K562 (cell line): ENCODE results near the gene CEP295NL. TPM values are rescaled to one million over a fixed set of nuclear protein-coding genes. Genes with fewer than 3 reads are reported as not detected.

ENCODE experiments used
- ATAC-seq: fragments of 200-7000 bp; cut with Tn5 transposase; 3 replicates; pipeline ENCODE4 v1.9.1; 2020; ENCODE audit warnings: moderate library complexity
- BruUV-seq: library from RNA; stranded (reverse); fragments of 400-500 nt; replicated peaks from 2 replicates; lab custom pipeline; 2021; lab: Mats Ljungman, UMichigan
- CTCF ChIA-PET: fragments of 300-600 bp; formaldehyde crosslinking; extraction: SDS; loops from one replicate; lab custom pipeline; 2021; ENCODE audit warnings: low intra/inter-chr PET ratio; lab: Yijun Ruan, JAX
- POLR2A ChIA-PET: fragments of 300-600, 350-650 bp; sonication (Branson Sonifier 250); formaldehyde crosslinking; extraction: SDS; loops from one replicate; lab custom pipeline; 2021; ENCODE audit warnings: antibody characterized with exemption, inconsistent platforms; lab: Yijun Ruan, JAX
- DNase-seq, 4 experiments: peaks; one replicate each; pipeline versions ENCODE4 v3.0.0 to v3.0.0-alpha.2; 2011 to 2018; ENCODE audit warnings: low spot score in 3 of 4, mixed read lengths in 3 of 4; ENCODE audit errors: extremely low read depth in 1 of 4
- FAIRE-seq: peaks from 2 replicates; lab custom pipeline; 2011; peaks lifted over from hg19 to GRCh38; lab: Jason Lieb, UNC
- H2AFZ ChIP-seq: 2 replicates; pipeline ENCODE4 v1.6.0; 2011; ENCODE audit warnings: low read depth, low read length, control low read depth, inconsistent platforms
- H3K27ac ChIP-seq: fragments of 200-600 bp; 3 replicates; pipeline ENCODE4 v1.8.0; 2011; ENCODE audit warnings: low read depth, mild to moderate bottlenecking, control low read depth, inconsistent platforms, low read length, moderate library complexity, mixed read lengths; ENCODE audit errors: extremely low read depth
- H3K27me3 ChIP-seq, 2 experiments: fragments of 300-600 bp in 1 of 2; 2 replicates in 1 of 2; 3 replicates in 1 of 2; pipeline versions ENCODE4 v1.6.0 to v1.8.0; 2011; ENCODE audit warnings: inconsistent platforms in 2 of 2, low read length in 2 of 2, mild to moderate bottlenecking in 1 of 2, mixed read lengths in 1 of 2, moderate library complexity in 1 of 2; ENCODE audit not compliant: control insufficient read depth in 2 of 2, insufficient read depth in 2 of 2
- H3K36me3 ChIP-seq: fragments of 300-600 bp; 3 replicates; pipeline ENCODE4 v1.8.0; 2011; ENCODE audit warnings: mild to moderate bottlenecking, low read length, inconsistent platforms; ENCODE audit not compliant: control insufficient read depth, insufficient read depth
- H3K4me1 ChIP-seq, 2 experiments: fragments of 200-600 bp in 1 of 2; replicated peaks in 1 of 2; 2 replicates in 1 of 2; 3 replicates in 1 of 2; pipeline versions ENCODE4 v1.5.1 to v1.8.0; 2011; ENCODE audit warnings: inconsistent platforms in 2 of 2, low read length in 2 of 2, mild to moderate bottlenecking in 1 of 2, mixed read lengths in 1 of 2, moderate library complexity in 1 of 2; ENCODE audit not compliant: control insufficient read depth in 2 of 2, insufficient read depth in 2 of 2
- H3K4me2 ChIP-seq: 2 replicates; pipeline ENCODE4 v1.6.1; 2011; ENCODE audit warnings: low read length, control low read depth, inconsistent platforms, mixed read lengths; ENCODE audit not compliant: insufficient read depth
- H3K4me3 ChIP-seq: fragments of 200-600 bp; sonication (generic), shearing (Covaris generic); 2 replicates; pipeline ENCODE4 v1.5.1; 2016; ENCODE audit warnings: control low read depth, inconsistent platforms
- H3K79me2 ChIP-seq: fragments of 200-600 bp; 3 replicates; pipeline ENCODE4 v1.8.0; 2011; ENCODE audit warnings: low read length, inconsistent platforms; ENCODE audit not compliant: control insufficient read depth, insufficient read depth
- H3K9ac ChIP-seq, 2 experiments: 2 replicates each; pipeline versions ENCODE4 v1.6.0 to v1.6.1; 2011; ENCODE audit warnings: low read depth in 2 of 2, low read length in 2 of 2, control low read depth in 1 of 2, inconsistent platforms in 1 of 2, mild to moderate bottlenecking in 1 of 2, mixed read lengths in 1 of 2; ENCODE audit not compliant: insufficient read depth in 1 of 2
- H3K9me1 ChIP-seq: one replicate; pipeline ENCODE4 v1.6.0; 2011; ENCODE audit warnings: inconsistent platforms, mild to moderate bottlenecking, low read length, moderate library complexity; ENCODE audit not compliant: control insufficient read depth, insufficient read depth
- H3K9me3 ChIP-seq: replicated peaks from 2 replicates; pipeline ENCODE4 v1.5.1; 2011; ENCODE audit warnings: low read depth, low read length, inconsistent platforms; ENCODE audit not compliant: control insufficient read depth, insufficient read depth
- H4K20me1 ChIP-seq: replicated peaks from 2 replicates; pipeline ENCODE4 v1.6.1; 2011; ENCODE audit warnings: low read length, inconsistent platforms, mixed read lengths; ENCODE audit not compliant: control insufficient read depth, insufficient read depth
- CAMTA2 ChIP-seq: fragments of 250-450 bp; sonication (Bioruptor Pico); conservative IDR thresholded peaks from 2 replicates; pipeline ENCODE4 v1.5.1; 2022
- CBX2 ChIP-seq: fragments of 200-600 bp; sonication (generic); IDR thresholded peaks from one replicate; pipeline ENCODE4 v1.6.1; 2012; ENCODE audit warnings: mild to moderate bottlenecking, low read length, inconsistent platforms; ENCODE audit not compliant: insufficient read depth, poor library complexity, severe bottlenecking
- CBX3 ChIP-seq, 2 experiments: IDR thresholded peaks; 1 replicate in 1 of 2; 2 replicates in 1 of 2; pipeline ENCODE4 v1.6.1; 2012; ENCODE audit warnings: inconsistent platforms in 2 of 2, low read length in 2 of 2, borderline replicate concordance in 1 of 2, control low read depth in 1 of 2
- CREM ChIP-seq: IDR thresholded peaks from 2 replicates; pipeline ENCODE4 v1.6.1; 2014; ENCODE audit warnings: antibody characterized with exemption, low read depth
- GABPA ChIP-seq: fragments of 200-800 bp; sonication (Bioruptor generic); conservative IDR thresholded peaks from 2 replicates; pipeline ENCODE4 v1.6.1; 2016; ENCODE audit warnings: low read depth, missing genetic modification characterization, missing compliant biosample characterization
- MCM7 ChIP-seq, 2 experiments: fragments of 450-650 bp; IDR thresholded peaks; 2 replicates each; pipeline ENCODE4 v1.6.1; 2016 to 2018
- NRF1 ChIP-seq, 2 experiments: fragments of 450-650 bp; IDR thresholded peaks in 1 of 2; conservative IDR thresholded peaks in 1 of 2; 2 replicates each; pipeline ENCODE4 v1.6.1; 2014; ENCODE audit warnings: mild to moderate bottlenecking in 2 of 2
- PKNOX1 ChIP-seq: fragments of 450-650 bp; IDR thresholded peaks from 2 replicates; pipeline ENCODE4 v1.6.1; 2016
- POLR3A ChIP-seq: IDR thresholded peaks from 2 replicates; pipeline ENCODE4 v1.6.1; 2011; ENCODE audit warnings: borderline replicate concordance, mild to moderate bottlenecking, moderate library complexity; ENCODE audit not compliant: insufficient read length, insufficient read depth; ENCODE audit errors: extremely low read depth
- RAD21 ChIP-seq, 2 experiments: fragments of 250-450 bp in 1 of 2; fragments of 450-650 bp in 1 of 2; sonication (Bioruptor Pico) in 1 of 2; formaldehyde crosslinking in 1 of 2; IDR thresholded peaks in 1 of 2; conservative IDR thresholded peaks in 1 of 2; 2 replicates each; pipeline versions ENCODE4 v1.4.0 to v1.8.0; 2020 to 2022; ENCODE audit warnings: mild to moderate bottlenecking in 2 of 2, moderate library complexity in 1 of 2
- RBFOX2 ChIP-seq: fragments of 200-400 bp; formaldehyde crosslinking; IDR thresholded peaks from 2 replicates; pipeline ENCODE4 v1.6.1; 2017; ENCODE audit warnings: low read depth, mild to moderate bottlenecking, low read length, moderate library complexity
- SRSF9 ChIP-seq: fragments of 200-400 bp; formaldehyde crosslinking; IDR thresholded peaks from 2 replicates; pipeline ENCODE4 v1.6.1; 2017; ENCODE audit warnings: low read depth, low read length, borderline replicate concordance
- TRIM28 ChIP-seq: fragments of 450-650 bp; IDR thresholded peaks from 2 replicates; pipeline ENCODE4 v1.6.1; 2017
- ZNF263 ChIP-seq: sonication (generic); formaldehyde crosslinking; IDR thresholded peaks from 2 replicates; pipeline ENCODE4 v1.8.0; 2022; ENCODE audit warnings: mild to moderate bottlenecking, missing genetic modification reagents, borderline replicate concordance
- WGBS: fragments of 100-300 bp; shearing (Covaris generic); methylation state at CpG from one replicate; pipeline ENCODE4 v1.1.6; 2016; ENCODE audit warnings: low coverage, mixed read lengths; ENCODE audit not compliant: insufficient coverage; ENCODE audit errors: missing lambda C conversion rate; 5-methylcytosine and 5-hydroxymethylcytosine counted together
- in situ Hi-C: fragments of 300-500 bp; cut with MboI; formaldehyde crosslinking; loops from 4 replicates; pipeline ENCODE4 v1.15.0; 2018; ENCODE audit warnings: inconsistent platforms, mixed read lengths
- intact Hi-C: fragments of 100-400 bp; cut with micrococcal nuclease; formaldehyde crosslinking; loops from 2 replicates; pipeline ENCODE4 v1.14.2; 2022
- polyA plus RNA-seq, 8 experiments: library from polyadenylated mRNA; depleted of rRNA in 4 of 8; stranded (reverse) in 5 of 8; unstranded in 3 of 8; fragments of >200 nt; fragmentation: Nextera tagmentation in 2 of 8; fragmentation: Illumina TruSeq in 1 of 8; extraction: Ambion mirVana in 2 of 8; extraction: Trizol in 1 of 8; gene quantifications; 2 replicates each; pipeline versions ENCODE4 v1.2.1 to v1.2.3, GENCODE V29; 2011 to 2014; ENCODE audit warnings: inconsistent platforms in 1 of 8, missing spikeins in 1 of 8
- total RNA-seq, 7 experiments: library from RNA; depleted of rRNA in 6 of 7; stranded (reverse); fragments of >200 nt in 6 of 7; fragmentation: Illumina TruSeq in 2 of 7; extraction: Trizol in 2 of 7; gene quantifications; 2 replicates each; pipeline versions ENCODE4 v1.2.1 to v1.2.3, GENCODE V29; 2011 to 2021; ENCODE audit warnings: low replicate concordance in 1 of 7
- TF ChIP-seq, protein P1 (sequence below), 3 experiments: IDR thresholded peaks in 2 of 3; conservative IDR thresholded peaks in 1 of 3; 2 replicates each; pipeline ENCODE4 v1.5.1; 2011 to 2012; ENCODE audit warnings: low read length in 3 of 3, mild to moderate bottlenecking in 3 of 3, control low read depth in 2 of 3, improper control_type of control experiment in 1 of 3, inconsistent platforms in 1 of 3, low read depth in 1 of 3, mixed read lengths in 1 of 3, moderate library complexity in 1 of 3; ENCODE audit not compliant: insufficient read depth in 2 of 3

Gene CEP295NL
- total and polyA plus RNA-seq, 9 of the 15 experiments (the other 6 are each of a cell fraction or from before 2014, with no cell fraction given), result not detected

DNA sequence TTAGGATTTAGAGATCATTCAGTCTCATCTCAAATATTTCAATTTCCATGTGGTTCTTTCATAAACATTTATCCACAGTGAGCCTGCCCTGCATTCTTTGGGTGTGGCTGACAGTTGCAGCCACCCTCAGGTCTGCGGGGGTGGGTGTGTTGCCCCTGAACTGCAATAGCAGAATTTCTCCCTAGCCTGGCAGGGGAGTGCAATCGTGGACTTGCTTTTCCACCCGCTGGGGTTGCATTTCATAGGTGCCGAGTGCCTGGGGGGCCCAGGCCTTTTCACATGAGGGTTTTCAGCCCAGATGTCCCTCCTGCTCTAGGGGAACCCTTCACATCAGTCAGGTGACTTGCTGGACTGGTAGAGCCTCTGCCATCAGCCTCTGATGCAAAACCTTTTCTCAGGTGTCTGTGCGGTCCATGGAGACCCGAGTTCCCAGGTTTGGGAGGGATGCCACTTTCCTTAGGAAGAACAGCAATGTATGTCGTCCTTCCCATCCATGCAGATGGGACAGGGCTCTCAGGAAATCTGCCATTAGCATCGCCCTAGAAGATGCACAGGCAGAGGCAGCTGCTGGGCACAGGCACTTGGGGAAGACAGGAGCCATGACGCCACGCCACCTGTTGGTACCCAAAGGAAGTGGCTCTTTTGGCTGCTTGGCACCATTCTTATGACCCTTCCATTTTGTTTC is 60.0 kb downstream of the CEP295NL start (continued):
- TF ChIP-seq, protein P1, sequence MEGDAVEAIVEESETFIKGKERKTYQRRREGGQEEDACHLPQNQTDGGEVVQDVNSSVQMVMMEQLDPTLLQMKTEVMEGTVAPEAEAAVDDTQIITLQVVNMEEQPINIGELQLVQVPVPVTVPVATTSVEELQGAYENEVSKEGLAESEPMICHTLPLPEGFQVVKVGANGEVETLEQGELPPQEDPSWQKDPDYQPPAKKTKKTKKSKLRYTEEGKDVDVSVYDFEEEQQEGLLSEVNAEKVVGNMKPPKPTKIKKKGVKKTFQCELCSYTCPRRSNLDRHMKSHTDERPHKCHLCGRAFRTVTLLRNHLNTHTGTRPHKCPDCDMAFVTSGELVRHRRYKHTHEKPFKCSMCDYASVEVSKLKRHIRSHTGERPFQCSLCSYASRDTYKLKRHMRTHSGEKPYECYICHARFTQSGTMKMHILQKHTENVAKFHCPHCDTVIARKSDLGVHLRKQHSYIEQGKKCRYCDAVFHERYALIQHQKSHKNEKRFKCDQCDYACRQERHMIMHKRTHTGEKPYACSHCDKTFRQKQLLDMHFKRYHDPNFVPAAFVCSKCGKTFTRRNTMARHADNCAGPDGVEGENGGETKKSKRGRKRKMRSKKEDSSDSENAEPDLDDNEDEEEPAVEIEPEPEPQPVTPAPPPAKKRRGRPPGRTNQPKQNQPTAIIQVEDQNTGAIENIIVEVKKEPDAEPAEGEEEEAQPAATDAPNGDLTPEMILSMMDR (IDR thresholded peaks at IDR 0.05 in 2 of 3, conservative IDR thresholded peaks at IDR 0.05 in 1 of 3; ENCODE audit: insufficient read depth in 2 of 3, low read depth in 1 of 3, low read length in 3 of 3), result peak; percentile 45 to 64 (median 51); a peak in 5 of 6 replicates
- TF ChIP-seq RAD21 (CRISPR knock-in tag; conservative IDR thresholded peaks at IDR 0.05 in 1 of 2, IDR thresholded peaks at IDR 0.05 in 1 of 2) (0 out of 4 replicates have a peak, but pooled peaks of 1 of the 2 experiments have one; percentile 5), CAMTA2 (CRISPR knock-in tag) (no peak), TRIM28 (no peak)

GRCh38 chr17:78840780-78841611 is 62.0 kb downstream of the CEP295NL start, which contains the start of gene USP36:
USP36 (minus strand) TSS chr17:78840814; CDS start chr17:78836363, 4,451 bp downstream.
- TSS peak; percentile 93 for BruUV-seq
- ChIA-PET CTCF (no interaction called here), POLR2A (interaction anchor here (0.5 to 1.5 kb wide), 5 partner anchors 11 to 1585 kb away, joined by 3 to 6 read pairs (median 3); no protein-coding TSS in a partner anchor)
- Histone ChIP-seq H3K9me1 (peaks cover 4% of the 10 kb centered on the region), H3K9ac (peak within 1 kb of the TSS; percentile 71 to 97), H3K4me1 (peaks cover 17 to 31% of the 10 kb centered on the region in 2 experiments), H4K20me1 (peaks cover 15% of the 10 kb centered on the region), H3K27ac (peak within 1 kb of the TSS; percentile 90), H3K4me2 (peak within 1 kb of the TSS; percentile 100), H3K27me3 (no peaks in the 10 kb centered on the region), H3K4me3 (peak within 1 kb of the TSS; percentile 63), H2AFZ (peak within 1 kb of the TSS; percentile 95), H3K9me3 (no peaks in the 10 kb centered on the region), H3K36me3 (peaks cover 27% of the 10 kb centered on the region), H3K79me2 (peaks cover 43% of the 10 kb centered on the region)
- intact Hi-C loops, result no loop called here
- ATAC-seq, result peak; percentile 96
- WGBS, result 1% methylated on average over 74 of the region's 74 CpGs
- peak; percentile 94 for FAIRE-seq
- peak; percentile 94 to 99 (median 98) for DNase-seq
- in situ Hi-C loops, result no loop called here
- TF ChIP-seq CBX2 (no peak), POLR3A (no peak), SRSF9 (no peak), NRF1 (conservative IDR thresholded peaks at IDR 0.05 in 1 of 2, IDR thresholded peaks at IDR 0.05 in 1 of 2) (peak; percentile 90 to 92), GABPA (tag) (peak; percentile 84), MCM7 (IDR thresholded peaks at IDR 0.05) (no peak), PKNOX1 (peak; percentile 80), RBFOX2 (peak; percentile 91), CBX3 (IDR thresholded peaks at IDR 0.05; ENCODE audit: borderline replicate concordance in 1 of 2, low read length in 2 of 2) (peak in 1 of 2 experiments; percentile 11; a peak in 1 of 3 replicates), CREM (peak; percentile 98), ZNF263 (CRISPR knock-in tag) (peak; percentile 74; the same call in 1 of the 2 replicates)
